OCI-LY3 (cell line): Measurements from ENCODE around the gene CENPT.
A peak's percentile ranks its signal among the peaks of the same experiment; 100 is the strongest.
"Not testable (repeated sequence)": the region's sequence is repeated elsewhere in the genome, so short reads cannot be mapped to it uniquely, and the experiment has no call there.

Experiments
- H2AFZ ChIP-seq: fragments of 200-600, 300-600 bp; shearing (Covaris generic); 2 replicates; pipeline ENCODE4 v1.6.0; 2014; ENCODE audit warnings: antibody characterized with exemption, low read depth, low read length
- H3K27ac ChIP-seq: fragments of 200-600, 300-600 bp; sonication (generic); 2 replicates; pipeline ENCODE4 v1.5.1; 2014; ENCODE audit warnings: mild to moderate bottlenecking, low read length, moderate library complexity, mixed read lengths
- H3K27me3 ChIP-seq: fragments of 200-600, 300-600 bp; sonication (generic); 2 replicates; pipeline ENCODE4 v1.6.1; 2014; ENCODE audit warnings: low read depth, low read length, mixed read lengths
- H3K36me3 ChIP-seq: fragments of 200-600, 300-600 bp; sonication (generic); replicated peaks from 2 replicates; pipeline ENCODE3; 2014; ENCODE audit warnings: low read depth, low read length, mixed read lengths
- H3K4me1 ChIP-seq: fragments of 300-600, 200-600 bp; sonication (generic); 2 replicates; pipeline ENCODE4 v1.6.1; 2014; ENCODE audit warnings: low read length, mixed read lengths
- H3K4me2 ChIP-seq: fragments of 200-600, 300-600 bp; sonication (generic); 2 replicates; pipeline ENCODE4 v1.6.1; 2014; ENCODE audit warnings: low read length, mixed read lengths
- H3K4me3 ChIP-seq: fragments of 300-600, 200-600 bp; sonication (generic); 2 replicates; pipeline ENCODE4 v1.5.1; 2014; ENCODE audit warnings: antibody characterized with exemption, mild to moderate bottlenecking, low read length, moderate library complexity
- H3K79me2 ChIP-seq: fragments of 300-600, 200-600 bp; shearing (Covaris generic); 2 replicates; pipeline ENCODE4 v1.6.1; 2014; ENCODE audit warnings: mild to moderate bottlenecking, low read length, mixed read lengths
- H3K9ac ChIP-seq: fragments of 300-600, 200-600 bp; shearing (Covaris generic); 2 replicates; pipeline ENCODE4 v1.6.0; 2014; ENCODE audit warnings: mild to moderate bottlenecking, low read length, moderate library complexity
- H3K9me3 ChIP-seq: fragments of 200-600, 300-600 bp; shearing (Covaris generic); 2 replicates; pipeline ENCODE4 v1.6.1; 2014; ENCODE audit warnings: low read length, mixed read lengths; ENCODE audit not compliant: insufficient read depth
- H4K20me1 ChIP-seq: fragments of 200-600, 300-600 bp; sonication (generic); 2 replicates; pipeline ENCODE4 v1.6.1; 2016; ENCODE audit warnings: low read length, mixed read lengths; ENCODE audit not compliant: insufficient read depth
- EZH2phosphoT487 ChIP-seq: fragments of 200-600 bp; shearing (Covaris generic); IDR thresholded peaks from 2 replicates; pipeline ENCODE4 v1.6.1; 2018; ENCODE audit warnings: antibody characterized with exemption, mixed run types, low read depth
- TF ChIP-seq, protein P1 (sequence below): fragments of 200-600, 300-600 bp; sonication (generic); IDR thresholded peaks from 2 replicates; pipeline ENCODE4 v1.5.1; 2014; ENCODE audit warnings: antibody characterized with exemption, low read length, low read depth

CENPT gene

DNA sequence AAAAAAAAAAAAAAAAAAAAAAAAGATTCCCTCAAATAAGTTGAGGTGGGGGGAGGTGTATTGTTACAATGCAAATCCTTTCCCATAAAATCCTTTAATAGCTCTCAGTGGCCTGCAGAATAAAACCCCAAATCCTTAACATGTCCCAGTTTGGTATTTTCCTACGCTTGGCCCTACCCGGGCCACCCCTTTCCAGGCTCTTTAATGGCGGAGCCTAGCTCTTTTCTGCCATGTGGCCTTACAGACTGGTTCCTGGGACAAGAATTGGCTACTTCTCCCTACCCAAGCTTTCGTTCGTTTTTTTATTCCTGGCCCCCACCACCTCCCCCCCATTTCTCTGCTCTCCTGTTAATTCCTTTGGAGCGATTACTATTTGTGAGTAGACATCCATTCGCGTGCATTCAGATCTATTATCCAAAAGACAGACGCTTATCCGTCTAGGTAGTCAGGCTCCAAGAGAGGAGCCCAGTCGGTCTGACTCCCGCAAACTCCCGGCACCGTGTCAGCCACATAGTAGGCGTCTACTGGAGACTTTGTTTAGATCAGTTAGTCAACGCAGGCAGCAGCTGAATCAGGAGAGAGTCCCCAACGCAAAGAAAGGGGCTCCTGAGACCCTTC, 6.2 kb downstream of the CENPT start:
- Histone ChIP-seq H3K4me3 (peak overlapping the region; percentile 95), H3K27me3 (no peaks in the 10 kb centered on the region), H3K4me1 (peaks cover 25% of the 10 kb centered on the region), H3K36me3 (no peaks in the 10 kb centered on the region), H2AFZ (peak overlapping the region; percentile 98), H4K20me1 (no peaks in the 10 kb centered on the region), H3K27ac (no peak overlapping the region), H3K9me3 (no peaks in the 10 kb centered on the region), H3K9ac (peak overlapping the region; percentile 89; the same call in 1 of the 2 replicates), H3K4me2 (peak overlapping the region; percentile 91), H3K79me2 (peaks cover 29% of the 10 kb centered on the region)
- no peak for TF ChIP-seq EZH2phosphoT487
- TF ChIP-seq, protein P1, sequence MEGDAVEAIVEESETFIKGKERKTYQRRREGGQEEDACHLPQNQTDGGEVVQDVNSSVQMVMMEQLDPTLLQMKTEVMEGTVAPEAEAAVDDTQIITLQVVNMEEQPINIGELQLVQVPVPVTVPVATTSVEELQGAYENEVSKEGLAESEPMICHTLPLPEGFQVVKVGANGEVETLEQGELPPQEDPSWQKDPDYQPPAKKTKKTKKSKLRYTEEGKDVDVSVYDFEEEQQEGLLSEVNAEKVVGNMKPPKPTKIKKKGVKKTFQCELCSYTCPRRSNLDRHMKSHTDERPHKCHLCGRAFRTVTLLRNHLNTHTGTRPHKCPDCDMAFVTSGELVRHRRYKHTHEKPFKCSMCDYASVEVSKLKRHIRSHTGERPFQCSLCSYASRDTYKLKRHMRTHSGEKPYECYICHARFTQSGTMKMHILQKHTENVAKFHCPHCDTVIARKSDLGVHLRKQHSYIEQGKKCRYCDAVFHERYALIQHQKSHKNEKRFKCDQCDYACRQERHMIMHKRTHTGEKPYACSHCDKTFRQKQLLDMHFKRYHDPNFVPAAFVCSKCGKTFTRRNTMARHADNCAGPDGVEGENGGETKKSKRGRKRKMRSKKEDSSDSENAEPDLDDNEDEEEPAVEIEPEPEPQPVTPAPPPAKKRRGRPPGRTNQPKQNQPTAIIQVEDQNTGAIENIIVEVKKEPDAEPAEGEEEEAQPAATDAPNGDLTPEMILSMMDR = no peak

DNA sequence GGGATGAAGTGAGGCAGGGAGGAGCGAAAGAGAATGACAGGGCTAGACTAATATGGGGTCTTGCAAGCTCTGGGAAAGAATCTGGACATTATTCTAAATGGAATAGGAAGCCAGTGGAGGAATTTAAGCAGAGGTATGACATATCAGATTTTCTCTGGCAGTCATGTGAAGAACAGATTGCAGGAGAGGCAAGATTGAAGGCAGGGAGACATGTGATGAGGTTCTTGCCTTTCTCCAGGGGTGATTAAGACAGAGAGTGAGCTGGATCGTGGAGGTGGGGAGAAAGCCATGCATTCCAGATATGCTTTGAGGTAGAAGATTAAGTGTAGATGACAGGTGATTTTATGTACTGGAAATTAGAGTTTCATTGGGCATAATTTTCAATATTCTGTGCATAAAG, 9.7 kb downstream of the CENPT start:
- H3K4me2 ChIP-seq = no peak overlapping the region
- no peaks in the 10 kb centered on the region for H4K20me1 ChIP-seq
- H3K9me3 ChIP-seq = no peaks in the 10 kb centered on the region
- H3K79me2 ChIP-seq = peaks cover 9% of the 10 kb centered on the region
- no peaks in the 10 kb centered on the region for H3K27me3 ChIP-seq
- H3K36me3 ChIP-seq = no peaks in the 10 kb centered on the region
- H3K4me3 ChIP-seq = no peak overlapping the region
- no peak overlapping the region for H2AFZ ChIP-seq
- H3K4me1 ChIP-seq = peaks cover 13% of the 10 kb centered on the region
- H3K27ac ChIP-seq = no peak overlapping the region
- no peak overlapping the region for H3K9ac ChIP-seq
- TF ChIP-seq, protein P1 = no peak
- no peak for TF ChIP-seq EZH2phosphoT487

DNA sequence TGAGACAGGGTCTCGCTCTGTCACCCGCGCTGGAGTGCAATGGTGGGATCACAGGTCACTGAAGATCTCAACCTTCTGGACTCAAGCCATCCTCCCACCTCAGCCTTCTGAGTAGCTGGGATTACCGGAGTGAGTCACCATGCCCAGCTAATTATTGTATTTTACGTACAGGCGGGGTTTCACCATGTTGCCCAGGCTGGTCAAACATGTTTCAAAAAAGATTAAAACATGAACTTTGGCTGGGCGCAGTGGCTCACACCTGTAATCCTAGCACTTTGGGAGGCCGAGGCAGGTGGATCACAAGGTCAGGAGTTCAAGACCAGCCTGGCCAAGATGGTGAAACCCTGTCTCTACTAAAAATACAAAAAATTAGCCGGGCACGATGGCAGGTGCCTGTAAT, 10.3 kb downstream of the CENPT start:
- H3K4me2 ChIP-seq, H4K20me1 ChIP-seq, H3K9me3 ChIP-seq, H3K9ac ChIP-seq, H3K4me3 ChIP-seq, H2AFZ ChIP-seq, H3K27me3 ChIP-seq, H3K36me3 ChIP-seq, H3K27ac ChIP-seq, H3K79me2 ChIP-seq: not testable (repeated sequence)
- H3K4me1 ChIP-seq = peaks cover 13% of the 10 kb centered on the region

DNA sequence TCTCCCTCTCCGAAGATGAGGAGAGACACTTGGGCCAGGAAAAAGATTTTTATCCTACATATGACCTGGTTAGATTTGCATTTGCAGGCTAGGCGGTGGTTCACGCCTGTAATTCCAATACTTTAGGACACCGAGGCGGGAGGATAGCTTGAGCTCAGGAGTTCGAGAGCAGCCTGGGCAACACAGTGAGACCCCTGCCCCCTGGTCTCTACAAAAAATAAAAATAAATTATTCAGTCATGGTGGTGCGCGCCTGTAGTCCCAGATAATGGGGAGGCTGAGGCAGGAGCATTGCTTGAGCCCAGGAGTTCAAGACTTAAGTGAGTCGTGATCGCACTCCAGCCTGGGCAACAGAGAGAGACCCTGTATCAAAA, 13.3 kb downstream of the CENPT start:
- H4K20me1 ChIP-seq = no peaks in the 10 kb centered on the region
- TF ChIP-seq, protein P1 = no peak
- no peak for TF ChIP-seq EZH2phosphoT487
- no peak overlapping the region for H3K27ac ChIP-seq
- peak overlapping the region; percentile 99 for H2AFZ ChIP-seq
- H3K4me2 ChIP-seq = peak overlapping the region; percentile 98
- peak overlapping the region; percentile 76 for H3K9ac ChIP-seq
- H3K79me2 ChIP-seq = peaks cover 4% of the 10 kb centered on the region; the same call in 1 of the 2 replicates
- H3K36me3 ChIP-seq = no peaks in the 10 kb centered on the region
- H3K4me1 ChIP-seq = peaks cover 8% of the 10 kb centered on the region
- H3K27me3 ChIP-seq = no peaks in the 10 kb centered on the region
- H3K4me3 ChIP-seq = peak overlapping the region; percentile 89
- no peaks in the 10 kb centered on the region for H3K9me3 ChIP-seq
